HepG2 (cell line): Measurements from ENCODE around the gene PYGO2. TPM values are rescaled to one million over a fixed set of nuclear protein-coding genes. Genes with fewer than 3 reads are reported as not detected.

Experiments used
- ATAD3A ChIP-seq: sonication (generic); formaldehyde crosslinking; IDR thresholded peaks from 2 replicates; pipeline ENCODE4 v1.4.0; 2020; ENCODE audit warnings: missing genetic modification reagents
- ELF4 ChIP-seq: sonication (generic); formaldehyde crosslinking; IDR thresholded peaks from 2 replicates; pipeline ENCODE4 v1.5.0; 2020; ENCODE audit warnings: missing genetic modification reagents, mild to moderate bottlenecking, moderate library complexity, borderline replicate concordance
- KAT7 ChIP-seq: IDR thresholded peaks from 2 replicates; pipeline ENCODE4 v1.6.1; 2018; ENCODE audit warnings: borderline replicate concordance, missing compliant biosample characterization
- NFRKB ChIP-seq: fragments of 450-650 bp; IDR thresholded peaks from 2 replicates; pipeline ENCODE4 v1.6.1; 2017
- NR2C2 ChIP-seq: sonication (generic); formaldehyde crosslinking; IDR thresholded peaks from 2 replicates; pipeline ENCODE4 v1.4.0; 2020; ENCODE audit warnings: missing genetic modification reagents, mild to moderate bottlenecking, moderate library complexity, borderline replicate concordance
- SMAD1 ChIP-seq: sonication (generic); formaldehyde crosslinking; IDR thresholded peaks from 2 replicates; pipeline ENCODE4 v1.4.0; 2020; ENCODE audit warnings: missing genetic modification reagents, low read depth, mild to moderate bottlenecking, borderline replicate concordance
- TBL1XR1 ChIP-seq: fragments of 150-350 bp; IDR thresholded peaks from 2 replicates; pipeline ENCODE4 v1.6.1; 2014; ENCODE audit warnings: borderline replicate concordance, low read length; ENCODE audit not compliant: partially characterized antibody
- ZFP36L1 ChIP-seq: sonication (generic); formaldehyde crosslinking; IDR thresholded peaks from 2 replicates; pipeline ENCODE4 v1.8.0; 2022; ENCODE audit warnings: mild to moderate bottlenecking, missing genetic modification reagents, moderate library complexity
- ZNF18 ChIP-seq: sonication (generic); formaldehyde crosslinking; IDR thresholded peaks from 2 replicates; pipeline ENCODE4 v1.8.0; 2022; ENCODE audit warnings: mild to moderate bottlenecking, missing genetic modification reagents; ENCODE audit not compliant: insufficient replicate concordance
- ZNF512B ChIP-seq: sonication (generic); formaldehyde crosslinking; IDR thresholded peaks from 2 replicates; pipeline ENCODE4 v1.5.1; 2020; ENCODE audit warnings: missing genetic modification reagents, mild to moderate bottlenecking, borderline replicate concordance
- ZNF713 ChIP-seq: sonication (generic); formaldehyde crosslinking; IDR thresholded peaks from 2 replicates; pipeline ENCODE4 v1.4.0; 2020; ENCODE audit warnings: mild to moderate bottlenecking, missing genetic modification reagents
- ZNF792 ChIP-seq: IDR thresholded peaks from 2 replicates; pipeline ENCODE4 v1.6.1; 2016
- polyA plus RNA-seq, 8 experiments: library from polyadenylated mRNA; depleted of rRNA in 3 of 8; stranded (reverse) in 7 of 8; unstranded in 1 of 8; fragments of >200 nt; fragmentation: Illumina TruSeq in 4 of 8; extraction: Trizol in 4 of 8; gene quantifications; 2 replicates each; pipeline versions ENCODE4 v1.2.1 to v1.2.3, GENCODE V29; 2011 to 2016; ENCODE audit warnings: low read depth in 4 of 8, missing spikeins in 1 of 8, mixed read lengths in 1 of 8; ENCODE audit not compliant: insufficient read depth in 1 of 8
- total RNA-seq, 5 experiments: library from RNA; depleted of rRNA; stranded (reverse); fragments of >200 nt; fragmentation: Illumina TruSeq; extraction: Trizol; gene quantifications; 2 replicates each; pipeline ENCODE4 v1.2.3, GENCODE V29; 2016; ENCODE audit warnings: low read depth in 1 of 5
- TF ChIP-seq, protein P1 (sequence below), 2 experiments: sonication (generic) in 1 of 2; formaldehyde crosslinking in 1 of 2; IDR thresholded peaks; 2 replicates each; pipeline versions ENCODE4 v1.4.0 to v1.6.1; 2018 to 2020; ENCODE audit warnings: missing genetic modification reagents in 2 of 2, borderline replicate concordance in 1 of 2, low read depth in 1 of 2, mild to moderate bottlenecking in 1 of 2, missing biosample characterization in 1 of 2
- TF ChIP-seq, protein P2 (sequence below): sonication (generic); formaldehyde crosslinking; IDR thresholded peaks from 2 replicates; pipeline ENCODE4 v1.5.0; 2020; ENCODE audit warnings: missing genetic modification reagents, mild to moderate bottlenecking, borderline replicate concordance
- TF ChIP-seq, protein P3 (sequence below): sonication (generic); formaldehyde crosslinking; IDR thresholded peaks from 2 replicates; pipeline ENCODE4 v1.5.1; 2020; ENCODE audit warnings: mild to moderate bottlenecking, missing genetic modification reagents, borderline replicate concordance
- TF ChIP-seq, protein P4 (sequence below): IDR thresholded peaks from 2 replicates; pipeline ENCODE4 v1.6.1; 2018; ENCODE audit warnings: missing genetic modification reagents, mild to moderate bottlenecking, missing compliant biosample characterization

The PYGO2 gene
- total and polyA plus RNA-seq, 2 of the 13 experiments (the other 11 are each of a cell fraction or from before 2014, with no cell fraction given), result 20.3 to 21.8 TPM

DNA sequence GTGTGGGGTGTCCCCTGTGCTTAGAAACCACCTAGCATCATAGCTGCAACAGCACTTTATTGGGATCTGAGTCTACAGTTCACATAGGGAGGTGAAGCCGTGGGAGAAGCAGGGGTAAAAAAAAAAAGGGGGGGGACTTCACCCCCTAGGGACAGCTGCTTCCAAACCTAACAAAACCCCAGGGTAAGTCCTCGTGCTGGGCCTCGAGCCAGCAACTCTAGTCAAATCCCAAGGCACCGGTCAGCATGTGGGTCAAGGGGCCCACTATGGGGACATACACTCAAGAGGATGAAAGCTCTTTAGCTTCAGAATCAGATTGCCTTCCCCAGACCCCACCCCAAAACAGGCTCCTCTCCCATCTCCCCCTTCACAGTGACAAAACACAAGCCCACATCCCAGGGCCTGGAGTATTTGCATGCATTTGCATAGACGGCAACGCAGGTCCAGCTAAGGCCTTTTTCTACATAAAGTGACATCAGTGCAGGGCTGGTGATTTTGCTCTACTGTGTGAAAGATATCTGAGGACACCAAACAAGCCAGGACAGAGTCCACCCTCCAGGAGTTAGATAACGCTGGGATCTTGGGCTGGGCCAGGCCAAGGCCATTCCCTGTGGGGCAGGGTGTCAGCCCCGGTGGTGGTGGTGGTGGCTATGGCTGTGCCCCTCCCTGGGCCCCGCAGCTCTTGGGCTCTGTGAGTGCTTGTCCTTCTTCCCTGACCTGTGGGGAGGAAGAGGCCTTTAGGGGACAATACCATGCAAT lies 17.0 kb downstream of the PYGO2 start (continued):
- TF ChIP-seq, protein P1, sequence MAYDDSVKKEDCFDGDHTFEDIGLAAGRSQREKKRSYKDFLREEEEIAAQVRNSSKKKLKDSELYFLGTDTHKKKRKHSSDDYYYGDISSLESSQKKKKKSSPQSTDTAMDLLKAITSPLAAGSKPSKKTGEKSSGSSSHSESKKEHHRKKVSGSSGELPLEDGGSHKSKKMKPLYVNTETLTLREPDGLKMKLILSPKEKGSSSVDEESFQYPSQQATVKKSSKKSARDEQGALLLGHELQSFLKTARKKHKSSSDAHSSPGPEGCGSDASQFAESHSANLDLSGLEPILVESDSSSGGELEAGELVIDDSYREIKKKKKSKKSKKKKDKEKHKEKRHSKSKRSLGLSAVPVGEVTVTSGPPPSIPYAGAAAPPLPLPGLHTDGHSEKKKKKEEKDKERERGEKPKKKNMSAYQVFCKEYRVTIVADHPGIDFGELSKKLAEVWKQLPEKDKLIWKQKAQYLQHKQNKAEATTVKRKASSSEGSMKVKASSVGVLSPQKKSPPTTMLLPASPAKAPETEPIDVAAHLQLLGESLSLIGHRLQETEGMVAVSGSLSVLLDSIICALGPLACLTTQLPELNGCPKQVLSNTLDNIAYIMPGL (CRISPR knock-in tag; IDR thresholded peaks at IDR 0.05; ENCODE audit: borderline replicate concordance in 1 of 2, low read depth in 1 of 2), result peak; percentile 5 to 25; a peak in 2 of 4 replicates
- no peak for TF ChIP-seq TBL1XR1
- TF ChIP-seq ATAD3A (CRISPR knock-in tag), result no peak
- TF ChIP-seq, protein P2, sequence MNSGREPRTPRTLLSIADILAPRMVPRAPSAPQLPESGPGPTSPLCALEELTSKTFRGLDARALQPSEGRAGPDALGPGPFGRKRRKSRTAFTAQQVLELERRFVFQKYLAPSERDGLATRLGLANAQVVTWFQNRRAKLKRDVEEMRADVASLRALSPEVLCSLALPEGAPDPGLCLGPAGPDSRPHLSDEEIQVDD (CRISPR knock-in tag), result no peak
- TF ChIP-seq, protein P3, sequence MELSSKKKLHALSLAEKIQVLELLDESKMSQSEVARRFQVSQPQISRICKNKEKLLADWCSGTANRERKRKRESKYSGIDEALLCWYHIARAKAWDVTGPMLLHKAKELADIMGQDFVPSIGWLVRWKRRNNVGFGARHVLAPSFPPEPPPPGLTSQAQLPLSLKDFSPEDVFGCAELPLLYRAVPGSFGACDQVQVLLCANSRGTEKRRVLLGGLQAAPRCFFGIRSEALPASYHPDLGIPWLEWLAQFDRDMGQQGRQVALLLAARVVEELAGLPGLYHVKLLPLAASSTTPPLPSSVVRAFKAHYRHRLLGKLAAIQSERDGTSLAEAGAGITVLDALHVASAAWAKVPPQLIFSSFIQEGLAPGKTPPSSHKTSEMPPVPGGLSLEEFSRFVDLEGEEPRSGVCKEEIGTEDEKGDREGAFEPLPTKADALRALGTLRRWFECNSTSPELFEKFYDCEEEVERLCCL (CRISPR knock-in tag), result no peak
- TF ChIP-seq SMAD1 (CRISPR knock-in tag), result no peak
- TF ChIP-seq ZNF713 (CRISPR knock-in tag), result no peak
- TF ChIP-seq ZFP36L1 (CRISPR knock-in tag), result no peak; the same call in 1 of the 2 replicates
- TF ChIP-seq NR2C2 (CRISPR knock-in tag), result no peak
- no peak for TF ChIP-seq ZNF512B
- no peak for TF ChIP-seq KAT7 (CRISPR knock-in tag)
- TF ChIP-seq NFRKB, result no peak
- TF ChIP-seq, protein P4, sequence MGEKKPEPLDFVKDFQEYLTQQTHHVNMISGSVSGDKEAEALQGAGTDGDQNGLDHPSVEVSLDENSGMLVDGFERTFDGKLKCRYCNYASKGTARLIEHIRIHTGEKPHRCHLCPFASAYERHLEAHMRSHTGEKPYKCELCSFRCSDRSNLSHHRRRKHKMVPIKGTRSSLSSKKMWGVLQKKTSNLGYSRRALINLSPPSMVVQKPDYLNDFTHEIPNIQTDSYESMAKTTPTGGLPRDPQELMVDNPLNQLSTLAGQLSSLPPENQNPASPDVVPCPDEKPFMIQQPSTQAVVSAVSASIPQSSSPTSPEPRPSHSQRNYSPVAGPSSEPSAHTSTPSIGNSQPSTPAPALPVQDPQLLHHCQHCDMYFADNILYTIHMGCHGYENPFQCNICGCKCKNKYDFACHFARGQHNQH (CRISPR knock-in tag), result peak; percentile 82
- no peak for TF ChIP-seq ELF4 (CRISPR knock-in tag)
- no peak for TF ChIP-seq ZNF18 (CRISPR knock-in tag)
- TF ChIP-seq ZNF792, result peak; percentile 91; the same call in 1 of the 2 replicates
